ENCODE results near the gene MYO18B.
"Not testable (repeated sequence)": the region's sequence is repeated elsewhere in the genome, so short reads cannot be mapped to it uniquely, and the experiment has no call there.

MYO18B gene

GRCh38 chr22:25741692-25742626, at the start of gene MYO18B:
MYO18B (plus strand) TSS chr22:25742188; CDS start chr22:25761093, 18,905 bp downstream.
- no peak within 1 kb of the TSS for H3K4me3 ChIP-seq (ENCODE audit: low read depth, low read length)

GRCh38 chr22:25692397-25693267, 49.4 kb upstream of the MYO18B start:
- H3K4me3 ChIP-seq (ENCODE audit: low read depth, low read length) = no peak overlapping the region

GRCh38 chr22:25693268-25693565, 48.8 kb upstream of the MYO18B start:
- no peak overlapping the region for H3K4me3 ChIP-seq (ENCODE audit: low read depth, low read length)

GRCh38 chr22:25694196-25694907, 47.6 kb upstream of the MYO18B start:
- H3K4me3 ChIP-seq (ENCODE audit: low read depth, low read length) = no peak overlapping the region

- H3K4me3 ChIP-seq (ENCODE audit: low read depth, low read length) = no peak overlapping the region
Observed at GRCh38 chr22:25695146-25695545, 46.8 kb upstream of the MYO18B start.

- H3K4me3 ChIP-seq (ENCODE audit: low read depth, low read length) = no peak overlapping the region
Observed at GRCh38 chr22:25696763-25697162, 45.2 kb upstream of the MYO18B start.

GRCh38 chr22:25697181-25697664, 44.8 kb upstream of the MYO18B start:
- H3K4me3 ChIP-seq (ENCODE audit: low read depth, low read length) = no peak overlapping the region

GRCh38 chr22:25697978-25698377, 44.0 kb upstream of the MYO18B start:
- no peak overlapping the region for H3K4me3 ChIP-seq (ENCODE audit: low read depth, low read length)

- no peak overlapping the region for H3K4me3 ChIP-seq (ENCODE audit: low read depth, low read length)
Observed at GRCh38 chr22:25698461-25698860, 43.5 kb upstream of the MYO18B start.

- H3K4me3 ChIP-seq (ENCODE audit: low read depth, low read length) = no peak overlapping the region
Observed at GRCh38 chr22:25698978-25699377, 43.0 kb upstream of the MYO18B start.

GRCh38 chr22:25701056-25701780, 40.8 kb upstream of the MYO18B start:
- no peak overlapping the region for H3K4me3 ChIP-seq (ENCODE audit: low read depth, low read length)

GRCh38 chr22:25702040-25702439, 39.9 kb upstream of the MYO18B start:
- H3K4me3 ChIP-seq (ENCODE audit: low read depth, low read length) = no peak overlapping the region

- H3K4me3 ChIP-seq (ENCODE audit: low read depth, low read length) = no peak overlapping the region
Observed at GRCh38 chr22:25702571-25703167, 39.3 kb upstream of the MYO18B start.

GRCh38 chr22:25704701-25705100, 37.3 kb upstream of the MYO18B start:
- no peak overlapping the region for H3K4me3 ChIP-seq (ENCODE audit: low read depth, low read length)

GRCh38 chr22:25706197-25706596, 35.8 kb upstream of the MYO18B start:
- H3K4me3 ChIP-seq (ENCODE audit: low read depth, low read length) = no peak overlapping the region

- H3K4me3 ChIP-seq (ENCODE audit: low read depth, low read length) = not testable (repeated sequence)
Observed at GRCh38 chr22:25708430-25708829, 33.6 kb upstream of the MYO18B start.

GRCh38 chr22:25709758-25710157, 32.2 kb upstream of the MYO18B start:
- H3K4me3 ChIP-seq (ENCODE audit: low read depth, low read length) = no peak overlapping the region

- no peak overlapping the region for H3K4me3 ChIP-seq (ENCODE audit: low read depth, low read length)
Observed at GRCh38 chr22:25710501-25710900, 31.5 kb upstream of the MYO18B start.

- no peak overlapping the region for H3K4me3 ChIP-seq (ENCODE audit: low read depth, low read length)
Observed at GRCh38 chr22:25711491-25711890, 30.5 kb upstream of the MYO18B start.
